Astrocyte of the spinal cord (primary cell): Measurements from ENCODE around the gene POLRMT.

Source experiments
- DNase-seq: peaks from one replicate; pipeline ENCODE4 v3.0.0; 2011; ENCODE audit warnings: low read depth, low spot score
- H3K4me3 ChIP-seq: 2 replicates; pipeline ENCODE4 v1.5.1; 2011; ENCODE audit warnings: low read depth, mild to moderate bottlenecking, low read length, moderate library complexity
- CTCF ChIP-seq: IDR thresholded peaks from 2 replicates; pipeline ENCODE4 v1.5.1; 2012; ENCODE audit warnings: low read depth, mild to moderate bottlenecking, low read length, inconsistent platforms
- in situ Hi-C: cut with HindIII; loops from 2 replicates; pipeline ENCODE4 v1.10.0; 2017; ENCODE audit warnings: low sequenced_read_pairs

The POLRMT gene

GRCh38 chr19:645912-646778 lies 12.8 kb upstream of the POLRMT start:
- in situ Hi-C loops = no loop called here
- H3K4me3 ChIP-seq = no peak overlapping the region
- DNase-seq = no peak
- no peak for TF ChIP-seq CTCF

GRCh38 chr19:644789-645188 lies 11.5 kb upstream of the POLRMT start:
- TF ChIP-seq CTCF = no peak
- in situ Hi-C loops = no loop called here
- no peak overlapping the region for H3K4me3 ChIP-seq
- no peak for DNase-seq

GRCh38 chr19:644363-644762 lies 11.0 kb upstream of the POLRMT start:
- in situ Hi-C loops = no loop called here
- no peak overlapping the region for H3K4me3 ChIP-seq
- DNase-seq = no peak
- no peak for TF ChIP-seq CTCF

GRCh38 chr19:643736-644135 lies 10.4 kb upstream of the POLRMT start:
- no peak overlapping the region for H3K4me3 ChIP-seq
- in situ Hi-C loops = no loop called here

GRCh38 chr19:642767-643727 lies 9.7 kb upstream of the POLRMT start:
- no peak for DNase-seq
- no peak overlapping the region for H3K4me3 ChIP-seq
- no peak for TF ChIP-seq CTCF
- in situ Hi-C loops = no loop called here

More at GRCh38 chr19:643736-644135, 10.4 kb upstream of the POLRMT start:
- DNase-seq = no peak
- no peak for TF ChIP-seq CTCF

- no peak overlapping the region for H3K4me3 ChIP-seq
- no peak for TF ChIP-seq CTCF
- in situ Hi-C loops = no loop called here
Observed at GRCh38 chr19:641702-642101, 8.4 kb upstream of the POLRMT start.

More at GRCh38 chr19:641702-642101, 8.4 kb upstream of the POLRMT start:
- no peak for DNase-seq
